SK-N-SH (cell line): Measurements from ENCODE around the gene CACNA1G.

Source experiments
- CTCF ChIP-seq: fragments of 200-600 bp; sonication (generic); IDR thresholded peaks from 2 replicates; pipeline ENCODE4 v1.6.1; 2017; ENCODE audit warnings: antibody characterized with exemption, mild to moderate bottlenecking, moderate library complexity
- EP300 ChIP-seq, 2 experiments: IDR thresholded peaks; 2 replicates each; pipeline versions ENCODE4 v1.4.0 to v1.6.1; 2012; ENCODE audit warnings: borderline replicate concordance in 1 of 2, low read depth in 1 of 2, low read length in 1 of 2
- EZH2phosphoT487 ChIP-seq: fragments of 200-600 bp; sonication (generic); IDR thresholded peaks from 2 replicates; pipeline ENCODE4 v1.6.1; 2017; ENCODE audit warnings: low read depth, mixed run types, mild to moderate bottlenecking, antibody characterized with exemption, moderate library complexity, borderline replicate concordance
- FOSL2 ChIP-seq: IDR thresholded peaks from 2 replicates; pipeline ENCODE4 v1.4.0; 2012; ENCODE audit warnings: low read depth, mild to moderate bottlenecking, moderate library complexity, borderline replicate concordance
- FOXM1 ChIP-seq: IDR thresholded peaks from 2 replicates; pipeline ENCODE4 v1.4.0; 2012; ENCODE audit warnings: low read depth, mild to moderate bottlenecking
- NRF1 ChIP-seq: IDR thresholded peaks from 2 replicates; pipeline ENCODE4 v1.6.1; 2012; ENCODE audit warnings: low read depth, mild to moderate bottlenecking, low read length
- POLR2AphosphoS5 ChIP-seq: IDR thresholded peaks from 2 replicates; pipeline ENCODE4 v1.6.1; 2012; ENCODE audit warnings: low read depth, low read length
- RAD21 ChIP-seq: IDR thresholded peaks from 2 replicates; pipeline ENCODE4 v1.6.1; 2012; ENCODE audit warnings: mild to moderate bottlenecking, low read length
- RFX5 ChIP-seq: IDR thresholded peaks from 2 replicates; pipeline ENCODE4 v1.6.1; 2012; ENCODE audit warnings: mild to moderate bottlenecking, improper control_type of control experiment, low read length
- SIN3A ChIP-seq: IDR thresholded peaks from 2 replicates; pipeline ENCODE4 v1.6.1; 2012; ENCODE audit warnings: low read depth, mild to moderate bottlenecking, low read length, moderate library complexity, borderline replicate concordance
- TEAD4 ChIP-seq: IDR thresholded peaks from 2 replicates; pipeline ENCODE4 v1.4.0; 2012; ENCODE audit warnings: mild to moderate bottlenecking, borderline replicate concordance; ENCODE audit not compliant: insufficient read depth
- USF1 ChIP-seq: IDR thresholded peaks from 2 replicates; pipeline ENCODE4 v1.4.0; 2012; ENCODE audit warnings: low read depth, borderline replicate concordance
- YY1 ChIP-seq: IDR thresholded peaks from 2 replicates; pipeline ENCODE4 v1.4.0; 2012; ENCODE audit warnings: low read depth, mild to moderate bottlenecking
- TF ChIP-seq, protein P1 (sequence below): IDR thresholded peaks from 2 replicates; pipeline ENCODE4 v1.4.0; 2012; ENCODE audit warnings: low read depth

DNA sequence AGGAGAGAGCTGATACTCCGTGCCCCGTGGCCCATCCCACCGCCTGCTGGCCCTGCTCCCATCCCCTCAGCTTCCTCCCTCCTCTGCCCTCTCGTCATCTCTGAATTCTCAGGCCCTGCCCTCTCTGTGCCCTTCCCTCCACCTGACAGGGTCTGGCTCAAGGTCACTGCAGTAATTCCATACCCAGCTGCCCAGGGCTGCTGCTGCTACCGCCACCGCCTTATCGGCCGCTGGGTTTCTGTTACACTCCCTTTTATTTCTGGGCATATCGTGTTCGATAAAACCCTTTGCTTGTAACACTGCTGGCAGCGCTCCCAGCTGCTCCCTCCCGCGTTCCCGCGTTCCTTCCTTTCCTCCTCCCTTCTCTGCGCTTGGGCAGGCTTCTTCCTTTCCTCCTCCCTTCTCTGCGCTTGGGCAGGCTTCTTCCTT, 26.8 kb upstream of the CACNA1G start:
- TF ChIP-seq RFX5 (no peak), CTCF (no peak), RAD21 (no peak), EP300 (IDR thresholded peaks at IDR 0.05; ENCODE audit: borderline replicate concordance in 1 of 2, low read depth in 1 of 2, low read length in 1 of 2) (peak in 1 of 2 experiments; percentile 32; a peak in 2 of 4 replicates), TEAD4 (no peak), FOXM1 (no peak), EZH2phosphoT487 (no peak), POLR2AphosphoS5 (no peak), YY1 (no peak), USF1 (no peak), SIN3A (no peak), NRF1 (no peak), FOSL2 (no peak)
- TF ChIP-seq, protein P1, sequence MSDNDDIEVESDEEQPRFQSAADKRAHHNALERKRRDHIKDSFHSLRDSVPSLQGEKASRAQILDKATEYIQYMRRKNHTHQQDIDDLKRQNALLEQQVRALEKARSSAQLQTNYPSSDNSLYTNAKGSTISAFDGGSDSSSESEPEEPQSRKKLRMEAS, result no peak
